Measurements from ENCODE around the gene SDHA. TPM values are rescaled to one million over a fixed set of nuclear protein-coding genes. Genes with fewer than 3 reads are reported as not detected.
"Not testable (repeated sequence)": the region's sequence is repeated elsewhere in the genome, so short reads cannot be mapped to it uniquely, and the experiment has no call there.

Gene SDHA
- total RNA-seq, 4 donors from 2014 or later = 86.0 to 150 (median 115) TPM

- intact Hi-C loops (cut with DNase I) = no loop called here
- no peak overlapping the region for H3K4me3 ChIP-seq
- TF ChIP-seq CTCF (IDR thresholded peaks at IDR 0.05) = no peak
- no peak for TF ChIP-seq EP300 (IDR thresholded peaks at IDR 0.05)
- TF ChIP-seq POLR2A (IDR thresholded peaks at IDR 0.05; ENCODE audit: low read depth) = no peak
- no peak for TF ChIP-seq POLR2AphosphoS5 (IDR thresholded peaks at IDR 0.05)
- H3K27me3 ChIP-seq = no peaks in the 10 kb centered on the region
- WGBS = 87% methylated on average over 13 of the region's 14 CpGs
- no peak overlapping the region for H3K27ac ChIP-seq (replicated peaks in 1 of 4)
- H3K36me3 ChIP-seq = peaks cover 0 to 32% (median 28%) of the 10 kb centered on the region in 4 donors
- H3K9me3 ChIP-seq = no peaks in the 10 kb centered on the region
- H3K4me1 ChIP-seq = no peaks in the 10 kb centered on the region
- DNase-seq (ENCODE audit: extremely low spot score) = no peak
Measured at GRCh38 chr5:285991-286557, 68.0 kb downstream of the SDHA start.

GRCh38 chr5:290200-290599, 72.1 kb downstream of the SDHA start:
- H3K4me3 ChIP-seq; H3K4me1 ChIP-seq; DNase-seq (ENCODE audit: extremely low spot score); intact Hi-C loops (cut with DNase I); H3K27ac ChIP-seq (replicated peaks in 1 of 4); H3K9me3 ChIP-seq; H3K27me3 ChIP-seq: not testable (repeated sequence)
- 86% methylated on average over 8 of the region's 13 CpGs for WGBS
- peaks cover 0 to 26% (median 17%) of the 10 kb centered on the region in 4 donors for H3K36me3 ChIP-seq

GRCh38 chr5:291345-291744, 73.2 kb downstream of the SDHA start:
- DNase-seq (ENCODE audit: extremely low spot score); H3K27me3 ChIP-seq; H3K4me3 ChIP-seq; intact Hi-C loops (cut with DNase I); H3K4me1 ChIP-seq; H3K27ac ChIP-seq (replicated peaks in 1 of 4); H3K9me3 ChIP-seq: not testable (repeated sequence)
- 90% methylated on average over 10 of the region's 10 CpGs for WGBS
- peaks cover 0 to 18% (median 6%) of the 10 kb centered on the region in 4 donors for H3K36me3 ChIP-seq

DNA sequence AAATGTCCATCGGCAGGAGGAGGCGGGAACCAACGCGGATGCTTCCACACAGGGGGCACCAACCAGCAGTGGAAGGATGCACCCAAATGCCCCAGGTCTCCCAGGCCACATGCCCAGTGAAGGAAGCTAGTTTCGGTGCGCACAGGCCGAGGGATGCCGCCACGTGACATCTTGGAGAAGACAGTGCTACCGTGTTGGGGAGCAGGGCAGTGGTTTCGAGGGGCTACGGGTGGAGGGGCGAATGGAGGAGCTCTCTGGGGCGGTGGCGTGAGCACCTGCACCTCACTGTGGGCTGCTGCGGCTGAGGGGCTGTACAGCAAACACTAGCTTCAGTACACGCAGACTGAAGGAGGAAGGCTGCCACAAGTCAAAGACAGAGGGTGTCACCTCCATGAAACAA, 76.7 kb downstream of the SDHA start:
- 94% methylated on average over 13 of the region's 17 CpGs for WGBS
- not testable (repeated sequence) for DNase-seq (ENCODE audit: extremely low spot score); H3K4me3 ChIP-seq

DNA sequence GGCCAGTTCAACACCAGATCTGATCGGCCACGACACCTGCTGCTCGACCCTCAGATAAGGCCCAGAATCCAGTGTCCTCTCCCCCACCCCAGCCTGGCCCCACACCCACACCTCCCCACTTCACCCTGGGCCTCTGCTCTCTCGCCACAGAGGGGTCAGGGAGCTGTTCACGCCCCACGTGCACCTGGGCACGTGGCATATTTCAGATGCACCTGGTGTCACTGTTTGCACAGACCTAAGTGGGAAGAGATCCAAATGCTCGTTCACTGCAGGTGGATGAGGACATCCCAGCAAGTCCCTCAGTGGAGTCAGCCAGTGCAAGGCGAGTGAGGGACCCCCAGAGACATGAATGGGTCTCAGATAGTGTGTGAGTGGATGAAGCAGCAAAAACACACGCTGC, 78.1 kb downstream of the SDHA start:
- H3K27me3 ChIP-seq; H3K9me3 ChIP-seq; intact Hi-C loops (cut with DNase I); H3K4me3 ChIP-seq; H3K4me1 ChIP-seq; DNase-seq (ENCODE audit: extremely low spot score); H3K27ac ChIP-seq (replicated peaks in 1 of 4): not testable (repeated sequence)
- 86% methylated on average over 10 of the region's 10 CpGs for WGBS
- peaks cover 0 to 14% (median 3%) of the 10 kb centered on the region in 4 donors for H3K36me3 ChIP-seq

More for the DNA sequence above, 76.7 kb downstream of the SDHA start:
- intact Hi-C loops (cut with DNase I); H3K9me3 ChIP-seq; H3K4me1 ChIP-seq; H3K27me3 ChIP-seq; H3K27ac ChIP-seq (replicated peaks in 1 of 4): not testable (repeated sequence)
- H3K36me3 ChIP-seq = peaks cover 0 to 14% (median 3%) of the 10 kb centered on the region in 4 donors

DNA sequence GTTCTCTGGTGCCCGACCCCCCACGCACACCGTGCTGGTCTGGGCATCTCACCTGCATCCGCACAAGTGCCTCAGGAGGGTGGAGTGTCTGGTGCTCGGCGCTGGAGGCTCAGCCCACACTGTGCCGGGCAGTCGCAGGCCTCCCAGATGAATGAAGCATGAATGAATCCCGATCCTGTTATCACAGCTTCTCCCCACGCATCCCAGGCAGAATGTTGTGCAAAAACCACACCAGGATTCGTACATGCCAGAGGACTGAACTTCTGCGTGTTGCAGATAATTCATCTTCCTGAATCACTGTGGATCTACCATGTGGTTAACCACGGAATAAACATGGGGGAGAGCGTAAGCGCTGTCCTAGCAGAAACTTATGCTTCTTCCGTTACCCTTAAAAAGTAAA, 78.8 kb downstream of the SDHA start:
- H3K4me1 ChIP-seq; DNase-seq (ENCODE audit: extremely low spot score); H3K4me3 ChIP-seq; H3K27ac ChIP-seq (replicated peaks in 1 of 4); H3K9me3 ChIP-seq; intact Hi-C loops (cut with DNase I); H3K27me3 ChIP-seq: not testable (repeated sequence)
- WGBS = 95% methylated on average over 16 of the region's 16 CpGs
- peaks cover 0 to 14% (median 3%) of the 10 kb centered on the region in 4 donors for H3K36me3 ChIP-seq

DNA sequence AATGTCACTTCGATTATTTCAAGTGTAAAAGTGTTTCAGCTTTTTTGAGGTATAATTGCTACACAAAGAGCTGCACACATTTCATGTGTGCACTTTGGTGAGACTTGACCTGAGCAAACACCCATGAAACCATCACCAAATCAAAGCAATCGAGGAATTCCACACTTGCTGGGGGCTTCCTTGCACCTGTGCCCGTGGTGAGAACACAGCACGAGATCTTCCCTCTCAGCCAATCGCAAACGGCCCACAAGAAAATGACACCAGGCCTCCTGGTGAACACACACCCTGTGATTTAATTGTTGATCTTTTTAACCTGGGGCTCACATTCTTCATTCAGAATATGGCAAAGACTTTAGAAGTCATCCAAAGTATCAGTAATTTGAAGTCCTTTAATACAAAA, 79.3 kb downstream of the SDHA start:
- WGBS = 76% methylated on average over 6 of the region's 6 CpGs
- intact Hi-C loops (cut with DNase I); H3K27me3 ChIP-seq; H3K9me3 ChIP-seq; H3K4me3 ChIP-seq; DNase-seq (ENCODE audit: extremely low spot score); H3K27ac ChIP-seq (replicated peaks in 1 of 4); H3K4me1 ChIP-seq: not testable (repeated sequence)
- H3K36me3 ChIP-seq = peaks cover 0 to 14% (median 3%) of the 10 kb centered on the region in 4 donors

DNA sequence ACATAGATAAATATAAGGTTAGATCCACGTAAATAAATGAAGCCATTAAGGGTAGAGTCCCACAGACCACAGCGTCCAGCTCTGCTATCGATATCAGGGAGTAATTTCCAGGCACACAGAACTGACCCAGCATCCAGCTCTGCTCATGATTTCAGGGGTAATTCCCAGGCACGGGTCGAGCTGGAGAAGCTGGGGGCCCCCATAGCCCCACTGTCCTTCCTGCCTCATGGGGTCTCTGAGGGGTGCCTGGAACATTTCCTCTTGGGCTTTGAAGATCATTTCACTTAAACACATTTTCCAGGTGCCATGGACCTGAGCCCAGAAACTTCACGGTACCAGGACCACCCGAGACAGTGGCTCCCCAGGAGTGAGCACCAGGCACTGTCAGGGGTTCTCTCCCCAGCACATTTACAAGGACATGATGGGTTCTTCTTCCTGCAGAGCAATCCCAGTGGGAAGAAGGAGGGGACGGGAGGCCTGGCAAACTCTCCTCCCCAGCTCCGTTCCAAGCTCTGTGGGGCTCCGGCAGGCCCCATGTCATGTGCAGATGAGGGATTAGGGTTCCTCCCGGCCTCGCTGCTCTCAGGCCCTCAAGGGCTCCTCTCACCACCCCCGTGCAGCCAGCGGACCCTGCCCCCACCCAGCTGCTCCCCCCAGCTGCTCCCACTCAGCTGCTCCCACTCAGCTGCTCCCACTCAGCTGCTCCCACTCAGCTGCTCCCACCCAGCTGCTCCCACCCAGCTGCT, 80.0 kb downstream of the SDHA start:
- H3K4me1 ChIP-seq; DNase-seq (ENCODE audit: extremely low spot score); H3K4me3 ChIP-seq; H3K36me3 ChIP-seq; H3K27me3 ChIP-seq; intact Hi-C loops (cut with DNase I); H3K9me3 ChIP-seq; H3K27ac ChIP-seq (replicated peaks in 1 of 4): not testable (repeated sequence)
- 75% methylated on average over 6 of the region's 14 CpGs for WGBS

Data from esophagus muscularis mucosa (tissue), 4 donors.